Type B pancreatic cell (in vitro differentiated cells): Measurements from ENCODE around the gene PER1. TPM values are rescaled to one million over a fixed set of nuclear protein-coding genes. Genes with fewer than 3 reads are reported as not detected.
"Not testable (repeated sequence)": the region's sequence is repeated elsewhere in the genome, so short reads cannot be mapped to it uniquely, and the experiment has no call there.

Source experiments
- DNase-seq: peaks from one replicate; pipeline ENCODE4 v3.0.0; 2021; ENCODE audit warnings: mixed read lengths; ENCODE audit not compliant: unreplicated experiment; ENCODE audit errors: extremely low spot score
- H3K27ac Mint-ChIP-seq: 2 replicates; pipeline ENCODE4 v1.8.0; 2021; ENCODE audit warnings: mild to moderate bottlenecking, mixed read lengths
- H3K27me3 Mint-ChIP-seq: 2 replicates; pipeline ENCODE4 v1.8.0; 2021; ENCODE audit warnings: mixed read lengths
- H3K36me3 Mint-ChIP-seq: 2 replicates; pipeline ENCODE4 v1.8.0; 2021; ENCODE audit warnings: mixed read lengths
- H3K4me1 Mint-ChIP-seq: one replicate; pipeline ENCODE4 v1.8.0; 2021; ENCODE audit warnings: mixed read lengths; ENCODE audit not compliant: unreplicated experiment
- H3K4me3 Mint-ChIP-seq: 2 replicates; pipeline ENCODE4 v1.8.0; 2021; ENCODE audit warnings: mild to moderate bottlenecking, mixed read lengths
- H3K9me3 Mint-ChIP-seq: 2 replicates; pipeline ENCODE4 v1.8.0; 2021; ENCODE audit warnings: mixed read lengths
- CTCF ChIP-seq: fragments of 200-600 bp; sonication (generic); conservative IDR thresholded peaks from 2 replicates; pipeline ENCODE4 v1.5.0; 2021; ENCODE audit warnings: antibody characterized with exemption, mild to moderate bottlenecking
- total RNA-seq: library from RNA; stranded (reverse); gene quantifications from 2 replicates; pipeline ENCODE4 v1.2.1, GENCODE V29; 2021; ENCODE audit warnings: low replicate concordance

The PER1 gene
- total RNA-seq, 1 donor from 2014 or later: 33.2 TPM

GRCh38 chr17:8108972-8109660 lies 43.1 kb downstream of the PER1 start:
- Mint-ChIP-seq H3K4me3 (no peak overlapping the region), H3K36me3 (no peaks in the 10 kb centered on the region), H3K9me3 (no peaks in the 10 kb centered on the region), H3K27me3 (peaks cover 81% of the 10 kb centered on the region), H3K4me1 (no peaks in the 10 kb centered on the region), H3K27ac (no peak overlapping the region)
- no peak for TF ChIP-seq CTCF
- DNase-seq: no peak

GRCh38 chr17:8106980-8107379 lies 45.2 kb downstream of the PER1 start:
- not testable (repeated sequence) for H3K9me3 Mint-ChIP-seq, H3K36me3 Mint-ChIP-seq, H3K4me1 Mint-ChIP-seq, H3K4me3 Mint-ChIP-seq, DNase-seq, H3K27ac Mint-ChIP-seq
- H3K27me3 Mint-ChIP-seq: peaks cover 73% of the 10 kb centered on the region

- TF ChIP-seq CTCF: no peak
- H3K9me3 Mint-ChIP-seq: no peaks in the 10 kb centered on the region
- H3K27me3 Mint-ChIP-seq: peaks cover 68% of the 10 kb centered on the region
- no peak for DNase-seq
- H3K36me3 Mint-ChIP-seq: no peaks in the 10 kb centered on the region
- no peak overlapping the region for H3K4me3 Mint-ChIP-seq
- H3K27ac Mint-ChIP-seq: peak overlapping the region; percentile 46
- H3K4me1 Mint-ChIP-seq: no peaks in the 10 kb centered on the region
These were observed 46.2 kb downstream of the PER1 start for GRCh38 chr17:8105957-8106398.

- H3K4me3 Mint-ChIP-seq: no peak overlapping the region
- no peak overlapping the region for H3K27ac Mint-ChIP-seq
- no peak for DNase-seq
- no peaks in the 10 kb centered on the region for H3K9me3 Mint-ChIP-seq
- no peak for TF ChIP-seq CTCF
- no peaks in the 10 kb centered on the region for H3K4me1 Mint-ChIP-seq
- H3K27me3 Mint-ChIP-seq: peaks cover 60% of the 10 kb centered on the region
- no peaks in the 10 kb centered on the region for H3K36me3 Mint-ChIP-seq
These were observed 47.3 kb downstream of the PER1 start for GRCh38 chr17:8104911-8105310.

GRCh38 chr17:8103549-8103948 lies 48.7 kb downstream of the PER1 start:
- DNase-seq: no peak
- Mint-ChIP-seq H3K27ac (no peak overlapping the region), H3K9me3 (no peaks in the 10 kb centered on the region), H3K27me3 (peaks cover 52% of the 10 kb centered on the region), H3K4me3 (no peak overlapping the region), H3K4me1 (no peaks in the 10 kb centered on the region), H3K36me3 (no peaks in the 10 kb centered on the region)
- no peak for TF ChIP-seq CTCF

GRCh38 chr17:8101721-8102120 lies 50.5 kb downstream of the PER1 start:
- H3K27me3 Mint-ChIP-seq: peaks cover 49% of the 10 kb centered on the region
- H3K9me3 Mint-ChIP-seq: no peaks in the 10 kb centered on the region
- no peak overlapping the region for H3K27ac Mint-ChIP-seq
- TF ChIP-seq CTCF: no peak
- no peaks in the 10 kb centered on the region for H3K4me1 Mint-ChIP-seq
- DNase-seq: no peak
- H3K36me3 Mint-ChIP-seq: no peaks in the 10 kb centered on the region
- H3K4me3 Mint-ChIP-seq: no peak overlapping the region
